NCI-H1048 (cell line): Measurements from ENCODE around the gene GRWD1.

ENCODE experiments used
- DNase-seq: peaks from one replicate; lab custom pipeline; 2025; lab: John Stamatoyannopoulos, UW

The GRWD1 gene

DNA sequence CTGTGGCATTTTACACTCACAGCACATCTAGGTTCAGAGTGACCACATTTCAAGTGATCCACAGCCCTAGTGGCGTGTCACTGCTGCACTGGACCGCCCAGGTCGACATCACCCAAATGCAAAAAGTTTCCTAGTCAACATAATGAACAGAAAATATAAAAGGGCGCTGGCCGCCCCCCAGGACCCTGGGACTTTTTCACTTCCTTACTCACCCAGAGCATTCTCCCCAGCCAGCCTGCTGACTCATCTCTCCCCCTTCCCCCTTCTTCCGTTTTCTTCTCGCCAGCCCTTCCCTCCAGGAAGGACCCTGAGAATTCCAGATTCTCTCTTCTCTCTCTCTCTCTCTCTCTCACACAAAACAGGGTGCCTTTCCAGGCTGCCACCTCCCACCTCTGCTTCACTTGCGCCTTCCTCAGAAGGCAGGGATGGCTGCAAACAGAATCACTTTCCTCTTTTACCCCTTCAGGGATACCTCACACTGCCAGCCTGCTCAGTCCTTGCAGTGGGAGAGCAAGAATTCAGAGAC is 21.0 kb upstream of the GRWD1 start:
- DNase-seq: no peak

- no peak for DNase-seq
Measured at GRCh38 chr19:48428670-48429069, 17.1 kb upstream of the GRWD1 start.

DNA sequence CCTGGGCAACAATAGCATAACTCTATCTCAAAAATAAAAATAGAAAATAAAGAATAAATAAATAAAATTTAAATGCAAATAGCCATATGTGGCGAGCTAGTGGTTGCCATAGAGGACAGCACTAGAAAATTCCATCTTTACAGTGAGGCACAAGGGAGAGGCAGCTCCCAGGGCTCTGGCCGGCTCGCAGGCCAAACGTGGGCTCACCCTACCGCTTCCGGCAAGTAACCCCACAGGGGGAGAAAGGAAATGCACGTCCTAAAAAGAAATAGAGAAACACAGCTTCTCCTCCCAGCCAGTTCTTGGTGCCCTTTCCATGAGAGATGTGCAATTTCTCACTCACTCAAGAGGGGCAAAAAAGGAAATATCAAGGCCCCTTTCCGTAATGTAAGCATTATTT is 12.4 kb upstream of the GRWD1 start:
- no peak for DNase-seq

- no peak for DNase-seq
Measured at GRCh38 chr19:48436586-48436985, 9.2 kb upstream of the GRWD1 start.

GRCh38 chr19:48441360-48442050 is 4.3 kb upstream of the GRWD1 start:
- DNase-seq: no peak

DNA sequence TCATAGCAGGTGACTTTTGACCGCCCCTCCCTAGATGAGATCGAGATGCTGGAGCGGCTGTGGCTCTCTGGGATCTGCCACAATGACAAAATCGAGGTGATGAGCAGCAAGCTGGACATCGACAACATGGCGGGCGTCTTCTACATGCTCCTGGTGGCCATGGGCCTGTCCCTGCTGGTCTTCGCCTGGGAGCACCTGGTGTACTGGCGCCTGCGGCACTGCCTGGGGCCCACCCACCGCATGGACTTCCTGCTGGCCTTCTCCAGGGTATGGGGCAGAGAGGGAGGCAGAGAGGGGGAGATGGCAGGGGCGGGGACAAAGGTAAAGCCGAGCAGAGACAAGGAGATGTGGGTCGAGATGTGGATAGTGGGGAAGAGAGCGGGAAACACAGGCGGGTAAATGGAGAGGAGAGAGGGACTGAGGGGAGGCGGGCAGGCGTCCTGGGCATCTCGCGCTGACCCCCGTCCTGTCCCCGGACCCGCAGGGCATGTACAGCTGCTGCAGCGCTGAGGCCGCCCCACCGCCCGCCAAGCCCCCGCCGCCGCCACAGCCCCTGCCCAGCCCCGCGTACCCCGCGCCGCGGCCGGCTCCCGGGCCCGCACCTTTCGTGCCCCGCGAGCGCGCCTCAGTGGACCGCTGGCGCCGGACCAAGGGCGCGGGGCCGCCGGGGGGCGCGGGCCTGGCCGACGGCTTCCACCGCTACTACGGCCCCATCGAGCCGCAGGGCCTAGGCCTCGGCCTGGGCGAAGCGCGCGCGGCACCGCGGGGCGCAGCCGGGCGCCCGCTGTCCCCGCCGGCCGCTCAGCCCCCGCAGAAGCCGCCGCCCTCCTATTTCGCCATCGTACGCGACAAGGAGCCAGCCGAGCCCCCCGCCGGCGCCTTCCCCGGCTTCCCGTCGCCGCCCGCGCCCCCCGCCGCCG is 3.4 kb upstream of the GRWD1 start:
- no peak for DNase-seq

DNA sequence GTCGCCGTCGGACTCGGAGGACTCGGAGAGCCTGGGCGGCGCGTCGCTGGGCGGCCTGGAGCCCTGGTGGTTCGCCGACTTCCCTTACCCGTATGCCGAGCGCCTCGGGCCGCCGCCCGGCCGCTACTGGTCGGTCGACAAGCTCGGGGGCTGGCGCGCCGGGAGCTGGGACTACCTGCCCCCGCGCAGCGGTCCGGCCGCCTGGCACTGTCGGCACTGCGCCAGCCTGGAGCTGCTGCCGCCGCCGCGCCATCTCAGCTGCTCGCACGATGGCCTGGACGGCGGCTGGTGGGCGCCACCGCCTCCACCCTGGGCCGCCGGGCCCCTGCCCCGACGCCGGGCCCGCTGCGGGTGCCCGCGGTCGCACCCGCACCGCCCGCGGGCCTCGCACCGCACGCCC is 2.5 kb upstream of the GRWD1 start:
- no peak for DNase-seq

DNA sequence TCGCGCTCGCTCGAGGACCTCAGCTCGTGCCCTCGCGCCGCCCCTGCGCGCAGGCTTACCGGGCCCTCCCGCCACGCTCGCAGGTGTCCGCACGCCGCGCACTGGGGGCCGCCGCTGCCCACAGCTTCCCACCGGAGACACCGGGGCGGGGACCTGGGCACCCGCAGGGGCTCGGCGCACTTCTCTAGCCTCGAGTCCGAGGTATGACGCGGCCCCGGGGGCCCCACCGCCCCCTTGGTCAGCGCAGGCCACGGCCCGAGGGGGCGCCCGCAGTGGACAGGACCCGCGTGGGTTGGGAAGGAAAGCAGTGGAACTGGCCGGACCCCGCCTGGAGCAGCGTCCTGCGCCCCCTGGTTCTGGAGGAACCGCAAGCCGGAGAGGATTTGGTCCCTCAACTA is 2.1 kb upstream of the GRWD1 start:
- DNase-seq: no peak

- no peak for DNase-seq
Measured at GRCh38 chr19:48444129-48444935, 1.5 kb upstream of the GRWD1 start.

DNA sequence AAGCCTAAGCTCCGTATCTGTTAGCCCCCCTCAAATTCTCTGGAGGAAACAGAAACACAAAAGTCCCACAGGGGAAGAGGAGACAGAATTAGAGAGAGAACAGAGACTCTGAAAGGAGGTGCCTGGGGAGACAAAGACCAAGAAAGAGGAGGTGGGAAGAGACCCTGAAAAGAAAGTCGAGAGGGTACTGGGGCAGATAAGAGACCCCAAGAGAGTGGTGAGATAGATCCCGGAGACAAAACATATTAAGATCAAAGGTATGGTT is 915 bp upstream of the GRWD1 start:
- DNase-seq: no peak

DNA sequence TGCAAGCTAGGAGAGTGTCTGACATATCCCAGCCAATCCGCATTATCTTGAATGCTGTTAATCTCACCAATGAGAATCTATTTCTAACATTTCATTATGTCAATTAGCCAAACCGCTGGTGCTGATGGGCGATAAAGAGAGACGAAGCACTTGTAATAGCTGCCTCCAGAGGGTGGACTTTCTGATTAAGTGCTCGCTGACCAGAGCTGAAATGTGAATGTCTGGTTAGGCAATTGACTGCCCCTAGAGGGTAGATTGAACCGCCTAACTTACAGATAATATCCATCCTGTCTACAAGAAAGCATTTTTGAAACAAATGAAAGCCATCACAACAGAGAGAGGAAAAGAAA is 552 bp upstream of the GRWD1 start:
- DNase-seq: no peak

DNA sequence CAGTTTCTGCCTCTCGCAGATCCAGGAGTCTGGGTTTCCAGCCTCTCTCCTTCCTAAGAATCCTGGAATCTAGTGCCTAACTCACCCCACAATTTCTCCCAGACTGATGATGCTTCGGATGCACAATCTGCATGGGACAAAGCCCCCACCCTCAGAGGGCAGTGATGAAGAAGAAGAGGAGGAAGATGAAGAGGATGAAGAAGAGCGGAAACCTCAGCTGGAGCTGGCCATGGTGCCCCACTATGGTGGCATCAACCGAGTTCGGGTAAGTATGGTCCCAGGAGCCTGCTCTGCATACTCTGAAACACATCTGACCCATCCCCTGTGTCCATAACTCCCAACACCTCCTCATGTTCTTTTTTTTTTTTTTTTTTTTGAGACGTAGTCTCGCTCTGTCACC is 796 bp downstream of the GRWD1 start:
- DNase-seq: no peak

DNA sequence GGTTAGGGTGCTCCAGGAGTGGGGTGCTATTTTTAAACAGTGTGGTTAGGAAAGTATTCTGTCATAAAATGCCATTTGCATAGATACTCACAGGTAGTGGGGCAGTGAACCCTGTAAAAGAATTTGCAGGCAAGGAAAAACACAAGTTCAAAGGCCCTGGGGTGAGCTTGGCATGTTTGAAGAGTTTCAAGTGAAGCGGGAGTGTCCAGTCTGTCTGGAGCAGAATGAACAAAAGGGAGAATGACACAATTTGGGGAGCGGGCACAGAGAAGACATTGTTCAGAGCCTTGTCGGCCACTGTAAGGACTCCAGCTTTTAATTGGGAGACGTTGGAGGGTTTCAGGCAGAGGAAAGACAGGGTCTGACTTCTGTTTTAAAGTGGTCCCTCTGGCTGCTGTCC is 2.8 kb downstream of the GRWD1 start:
- no peak for DNase-seq

GRCh38 chr19:48450441-48450840 is 4.7 kb downstream of the GRWD1 start:
- no peak for DNase-seq

GRCh38 chr19:48450863-48451262 is 5.1 kb downstream of the GRWD1 start:
- no peak for DNase-seq

GRCh38 chr19:48451624-48452023 is 5.8 kb downstream of the GRWD1 start:
- no peak for DNase-seq

DNA sequence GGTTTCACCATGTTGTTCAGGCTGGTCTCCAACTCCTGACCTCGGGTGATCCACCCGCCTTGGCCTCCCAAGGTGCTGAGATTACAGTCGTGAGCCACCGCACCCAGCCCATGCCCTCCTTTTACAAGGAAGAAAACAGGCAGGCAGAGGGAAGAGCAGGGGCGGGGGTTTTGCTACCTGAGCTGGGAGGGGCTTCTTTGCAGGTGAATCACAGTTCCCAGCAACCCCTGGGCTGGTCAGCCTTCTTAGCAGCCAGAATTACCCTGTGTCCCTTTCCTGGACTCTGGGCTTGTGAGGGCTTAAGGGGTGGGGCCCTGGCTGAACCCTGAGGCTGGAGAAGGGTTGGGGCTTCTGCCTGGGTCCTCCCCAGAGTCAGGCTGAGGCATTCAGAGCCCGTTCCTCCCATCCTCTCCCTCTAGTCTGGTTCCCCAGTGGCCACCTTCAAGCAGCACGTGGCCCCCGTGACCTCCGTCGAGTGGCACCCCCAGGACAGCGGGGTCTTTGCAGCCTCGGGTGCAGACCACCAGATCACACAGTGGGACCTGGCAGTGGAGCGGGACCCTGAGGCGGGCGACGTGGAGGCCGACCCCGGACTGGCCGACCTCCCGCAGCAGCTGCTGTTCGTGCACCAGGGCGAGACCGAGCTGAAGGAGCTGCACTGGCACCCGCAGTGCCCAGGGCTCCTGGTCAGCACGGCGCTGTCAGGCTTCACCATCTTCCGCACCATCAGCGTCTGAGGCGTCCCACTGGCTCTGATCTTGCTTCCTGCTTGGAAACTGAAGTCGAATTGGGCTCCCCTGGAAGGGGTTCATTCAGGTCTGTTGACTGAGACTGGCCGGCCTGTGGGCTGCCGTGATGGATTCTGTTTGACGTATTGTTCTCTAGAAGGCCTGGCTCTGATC is 6.8 kb downstream of the GRWD1 start:
- DNase-seq: no peak

- DNase-seq: no peak
Measured at GRCh38 chr19:48454150-48454730, 8.5 kb downstream of the GRWD1 start.

- DNase-seq: no peak
Measured at GRCh38 chr19:48455171-48455907, 9.6 kb downstream of the GRWD1 start, which contains the start of gene KCNJ14. Gene KCNJ14, plus strand, starts transcription at chr19:48455574. Its CDS starts 6,151 bp downstream, at chr19:48461725.

DNA sequence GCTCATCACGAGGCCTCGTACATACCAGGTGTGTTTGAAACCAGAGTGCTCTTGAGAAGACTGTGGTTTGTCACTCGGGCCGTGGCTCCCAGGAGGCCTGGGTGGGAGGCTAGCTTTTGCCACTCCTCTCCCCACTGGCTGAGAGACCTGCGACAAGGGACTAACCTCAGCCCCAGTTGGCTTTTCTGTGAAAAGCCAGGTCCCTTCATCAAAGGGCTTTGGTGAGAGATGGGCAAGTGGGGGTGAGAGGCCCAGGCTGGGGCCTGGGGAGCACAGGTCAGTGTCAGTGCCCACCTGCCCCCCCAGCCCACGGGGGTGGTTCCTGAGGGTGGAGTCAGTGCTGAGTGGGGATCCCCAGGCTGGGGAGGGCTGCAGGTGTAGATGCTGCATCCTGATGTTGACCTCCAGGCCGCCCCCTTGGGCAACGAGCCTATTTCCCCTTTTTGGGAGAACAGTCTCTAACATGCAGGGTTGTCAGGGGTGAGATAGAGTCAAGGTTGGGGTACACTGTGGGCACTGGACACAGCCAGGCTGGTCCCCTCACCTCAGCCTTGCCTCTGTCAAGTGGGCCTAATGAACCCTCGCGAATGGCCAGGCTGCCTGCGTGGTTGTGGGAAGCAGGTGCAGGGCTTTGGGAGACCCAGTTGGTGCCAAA is 10.3 kb downstream of the GRWD1 start:
- DNase-seq: no peak
